ENCODE results near the gene MCU. TPM values are rescaled to one million over a fixed set of nuclear protein-coding genes. Genes with fewer than 3 reads are reported as not detected.

MCU gene
- total and polyA plus RNA-seq, 3 donors from 2014 or later = 15.0 to 20.0 (median 16.9) TPM

- intact Hi-C loops (cut with DNase I; ENCODE audit: low total_unique reads) = no loop called here
- TF ChIP-seq POLR2A (IDR thresholded peaks at IDR 0.05) = no peak
- TF ChIP-seq, protein P1, sequence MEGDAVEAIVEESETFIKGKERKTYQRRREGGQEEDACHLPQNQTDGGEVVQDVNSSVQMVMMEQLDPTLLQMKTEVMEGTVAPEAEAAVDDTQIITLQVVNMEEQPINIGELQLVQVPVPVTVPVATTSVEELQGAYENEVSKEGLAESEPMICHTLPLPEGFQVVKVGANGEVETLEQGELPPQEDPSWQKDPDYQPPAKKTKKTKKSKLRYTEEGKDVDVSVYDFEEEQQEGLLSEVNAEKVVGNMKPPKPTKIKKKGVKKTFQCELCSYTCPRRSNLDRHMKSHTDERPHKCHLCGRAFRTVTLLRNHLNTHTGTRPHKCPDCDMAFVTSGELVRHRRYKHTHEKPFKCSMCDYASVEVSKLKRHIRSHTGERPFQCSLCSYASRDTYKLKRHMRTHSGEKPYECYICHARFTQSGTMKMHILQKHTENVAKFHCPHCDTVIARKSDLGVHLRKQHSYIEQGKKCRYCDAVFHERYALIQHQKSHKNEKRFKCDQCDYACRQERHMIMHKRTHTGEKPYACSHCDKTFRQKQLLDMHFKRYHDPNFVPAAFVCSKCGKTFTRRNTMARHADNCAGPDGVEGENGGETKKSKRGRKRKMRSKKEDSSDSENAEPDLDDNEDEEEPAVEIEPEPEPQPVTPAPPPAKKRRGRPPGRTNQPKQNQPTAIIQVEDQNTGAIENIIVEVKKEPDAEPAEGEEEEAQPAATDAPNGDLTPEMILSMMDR (IDR thresholded peaks at IDR 0.05) = no peak
- WGBS, 2 donors = 90 to 96% methylated on average over 8 of the region's 8 CpGs
- Histone ChIP-seq H3K27ac (no peak overlapping the region), H3K36me3 (ENCODE audit: low read depth, missing control alignments) (no peaks in the 10 kb centered on the region), H3K4me1 (no peaks in the 10 kb centered on the region), H3K27me3 (no peaks in the 10 kb centered on the region), H3K4me3 (no peak overlapping the region), H3K9me3 (no peaks in the 10 kb centered on the region)
- DNase-seq = no peak
These were observed 55.6 kb downstream of the MCU start for GRCh38 chr10:72747521-72747920.

GRCh38 chr10:72753760-72754231 lies 61.9 kb downstream of the MCU start:
- intact Hi-C loops (cut with DNase I; ENCODE audit: low total_unique reads) = no loop called here
- H3K4me3 ChIP-seq = no peak overlapping the region
- 73 to 86% methylated on average over 3 of the region's 3 CpGs for WGBS, 2 donors

GRCh38 chr10:72754275-72755032 lies 62.5 kb downstream of the MCU start:
- intact Hi-C loops (cut with DNase I; ENCODE audit: low total_unique reads) = no loop called here
- H3K9me3 ChIP-seq = no peaks in the 10 kb centered on the region
- no peak for DNase-seq
- H3K27me3 ChIP-seq = no peaks in the 10 kb centered on the region
- no peak overlapping the region for H3K27ac ChIP-seq
- H3K4me3 ChIP-seq = no peak overlapping the region
- no peaks in the 10 kb centered on the region for H3K4me1 ChIP-seq
- 95 to 99% methylated on average over 2 of the region's 2 CpGs for WGBS, 2 donors
- no peaks in the 10 kb centered on the region for H3K36me3 ChIP-seq (ENCODE audit: low read depth, missing control alignments)
- TF ChIP-seq, protein P1 (IDR thresholded peaks at IDR 0.05) = no peak

More at GRCh38 chr10:72753760-72754231, 61.9 kb downstream of the MCU start:
- Histone ChIP-seq H3K9me3 (no peaks in the 10 kb centered on the region), H3K4me1 (no peaks in the 10 kb centered on the region), H3K27me3 (no peaks in the 10 kb centered on the region), H3K36me3 (ENCODE audit: low read depth, missing control alignments) (no peaks in the 10 kb centered on the region), H3K27ac (no peak overlapping the region)
- DNase-seq = no peak
- TF ChIP-seq, protein P1 (IDR thresholded peaks at IDR 0.05) = no peak
- no peak for TF ChIP-seq POLR2A (IDR thresholded peaks at IDR 0.05)

- H3K4me1 ChIP-seq = no peaks in the 10 kb centered on the region
- WGBS, 2 donors = 70 to 71% methylated on average over 7 of the region's 7 CpGs
- TF ChIP-seq, protein P1 (IDR thresholded peaks at IDR 0.05) = no peak
- TF ChIP-seq POLR2A (IDR thresholded peaks at IDR 0.05) = no peak
- intact Hi-C loops (cut with DNase I; ENCODE audit: low total_unique reads) = no loop called here
- no peak overlapping the region for H3K4me3 ChIP-seq
- no peak overlapping the region for H3K27ac ChIP-seq
- no peaks in the 10 kb centered on the region for H3K36me3 ChIP-seq (ENCODE audit: low read depth, missing control alignments)
- DNase-seq = no peak
- no peaks in the 10 kb centered on the region for H3K9me3 ChIP-seq
- no peaks in the 10 kb centered on the region for H3K27me3 ChIP-seq
These were observed 64.9 kb downstream of the MCU start for GRCh38 chr10:72756674-72757385.

All from testis (tissue), 3 donors.